ENCODE measurements around the gene CRYGN.

The CRYGN gene

DNA sequence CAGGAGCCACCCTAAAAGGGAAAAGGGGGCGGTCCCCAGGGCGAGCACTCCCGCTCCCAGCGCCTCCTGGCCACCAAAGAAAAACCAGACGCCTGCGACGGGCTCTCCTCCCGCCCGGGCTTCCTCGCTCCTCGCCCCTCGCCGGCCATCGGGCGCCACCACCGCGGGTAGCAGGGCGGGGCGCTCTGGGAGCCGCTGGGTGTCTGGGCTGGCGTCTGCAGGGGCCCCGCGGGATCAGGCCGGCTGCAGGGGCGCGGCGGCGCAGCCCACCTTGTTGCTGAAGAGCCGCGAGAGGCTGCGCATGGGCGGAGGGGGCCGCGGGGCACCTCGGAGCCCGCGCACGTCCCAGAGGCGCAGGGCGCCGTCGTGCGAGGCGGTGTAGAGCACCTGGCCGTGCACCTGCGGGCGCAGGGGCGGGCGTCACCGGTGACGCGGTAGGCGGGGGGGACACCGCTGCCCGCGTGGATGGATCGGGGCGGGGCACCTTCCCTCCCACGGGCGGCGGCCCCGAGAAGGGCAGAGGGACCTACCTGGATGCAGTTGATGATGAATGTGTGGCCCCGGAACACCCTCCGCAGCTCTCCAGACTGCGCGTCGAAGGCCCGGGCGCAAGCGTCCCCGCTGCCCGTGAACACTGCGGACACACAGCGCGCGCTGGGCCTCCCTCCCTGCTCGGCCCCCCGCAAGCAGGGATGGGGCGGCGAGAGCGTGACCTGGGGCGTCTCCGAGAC, 58.4 kb downstream of the CRYGN start:
- DNase-seq (ENCODE audit: low read depth in 1 of 2, low spot score in 1 of 2), result peak; percentile 23 to 43

DNA sequence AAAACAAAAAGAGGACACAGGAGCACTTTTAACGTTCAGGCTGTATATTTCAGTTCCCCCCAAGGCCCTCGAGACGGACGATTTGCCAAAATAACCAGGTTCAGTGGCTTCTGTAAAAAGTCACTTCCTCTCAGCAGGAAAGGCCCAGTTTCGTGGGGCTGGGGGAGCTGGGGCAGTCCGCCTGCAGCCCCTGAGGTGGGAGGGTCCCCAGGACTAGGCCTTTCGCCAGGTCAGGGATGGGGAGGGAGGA, 58.9 kb downstream of the CRYGN start:
- DNase-seq (ENCODE audit: low read depth in 1 of 2, low spot score in 1 of 2), result no peak

DNA sequence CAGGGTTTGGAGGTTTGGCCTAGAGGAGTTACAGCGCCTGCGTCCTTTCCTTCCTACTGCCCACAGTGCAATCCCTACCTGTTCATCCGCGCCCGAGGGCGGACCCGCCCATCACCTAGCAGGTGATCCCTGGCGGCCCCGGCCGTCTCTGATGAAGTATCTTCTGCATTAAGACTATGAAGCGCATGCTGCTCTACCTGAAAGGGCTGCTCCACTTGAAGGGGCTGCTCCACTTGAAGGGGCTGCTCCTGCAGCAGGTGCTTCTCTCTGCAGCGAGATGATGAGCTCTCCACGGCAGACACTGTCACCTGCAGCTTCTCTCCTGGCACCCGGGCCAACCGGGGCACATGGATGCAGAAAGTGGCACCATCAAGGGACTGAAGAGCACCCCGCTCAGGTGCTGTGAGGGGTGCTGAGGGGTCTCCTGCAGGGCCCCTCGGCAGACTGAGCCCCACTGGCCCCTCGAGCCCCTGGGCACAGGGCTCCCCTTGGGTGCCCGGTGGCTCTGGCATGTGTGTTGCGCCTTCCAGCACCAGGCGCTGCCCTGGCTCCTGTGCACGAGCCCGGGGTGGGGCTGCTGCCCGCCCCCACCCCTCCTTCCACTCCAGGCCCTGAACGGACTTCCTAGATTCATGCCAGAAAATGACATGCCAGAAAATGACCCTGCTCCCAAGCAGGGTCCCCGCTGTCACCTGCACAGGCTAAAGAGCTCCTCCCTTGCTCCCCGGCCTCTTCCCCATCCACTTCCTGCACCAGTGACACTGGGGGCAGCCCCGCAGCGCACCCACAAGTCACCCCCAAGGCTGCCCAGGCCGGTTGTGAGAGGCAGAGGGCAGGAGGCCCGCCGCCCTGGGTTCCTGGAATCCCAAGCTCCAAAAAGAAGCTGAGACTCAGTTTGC, 59.5 kb downstream of the CRYGN start:
- DNase-seq (ENCODE audit: low read depth in 1 of 2, low spot score in 1 of 2), result no peak

DNA sequence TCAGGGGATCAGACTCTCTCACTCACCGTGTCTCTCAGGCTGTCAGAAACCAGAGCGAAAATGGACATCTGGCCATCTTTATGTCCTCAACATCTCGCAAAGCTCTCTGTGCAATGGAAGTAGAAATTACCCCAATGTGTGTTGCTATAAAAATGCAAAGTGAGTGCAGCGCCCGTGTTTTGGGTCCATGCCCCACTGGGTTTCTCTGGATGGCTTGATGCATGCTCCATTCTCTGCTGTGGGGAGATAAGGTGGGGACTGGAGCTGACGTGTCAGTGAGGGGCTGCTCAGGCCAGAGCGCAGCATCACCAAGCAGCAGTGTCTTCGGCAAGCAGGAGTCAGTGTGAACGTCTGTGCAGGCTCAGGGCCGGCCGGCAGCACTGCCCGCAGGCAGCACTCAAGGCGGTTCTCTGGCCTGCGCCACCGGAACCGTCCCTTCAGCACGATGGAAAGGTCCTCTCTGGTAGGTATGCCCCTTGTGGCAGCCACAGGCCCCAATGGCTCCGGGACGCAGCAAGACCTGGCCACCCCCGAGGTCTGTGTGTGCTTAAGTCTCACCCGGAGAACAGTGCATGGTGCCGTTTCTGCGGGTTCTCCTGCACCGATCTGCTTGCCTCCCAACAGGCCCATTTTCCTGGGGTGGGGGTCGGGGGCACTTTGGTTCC, 60.3 kb downstream of the CRYGN start:
- no peak for DNase-seq (ENCODE audit: low read depth in 1 of 2, low spot score in 1 of 2)

DNA sequence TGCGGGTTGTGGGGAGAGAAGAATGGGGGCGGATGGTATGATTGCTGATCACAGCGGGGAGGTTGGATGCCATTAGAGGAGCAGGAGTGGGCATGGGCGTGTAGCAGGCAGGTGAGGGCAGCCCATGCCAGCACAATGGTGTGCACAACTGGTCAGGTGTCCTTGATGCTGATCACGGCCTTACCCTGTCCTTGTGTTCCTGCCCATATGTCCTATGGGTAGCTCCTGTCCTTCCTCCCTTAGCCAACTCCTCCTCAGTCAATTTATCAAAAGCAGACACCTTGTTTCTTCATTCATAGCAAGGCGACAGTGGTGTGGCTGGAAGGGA, 60.8 kb downstream of the CRYGN start:
- no peak for DNase-seq (ENCODE audit: low read depth in 1 of 2, low spot score in 1 of 2)

Data from activated T-helper 1 cell treated with anti-CD3 and anti-CD28 coated beads, Interleukin-2, amount 50 U/mL, for 16 hours (primary cell).